Activated CD4-positive, alpha-beta T cell treated with anti-CD3 and anti-CD28 coated beads, Interleukin-2, amount 50 U/mL, for 24 hours (primary cell): Measurements from ENCODE around the gene HACD2.
"Not testable (repeated sequence)": the region's sequence is repeated elsewhere in the genome, so short reads cannot be mapped to it uniquely, and the experiment has no call there.

ENCODE experiments used
- DNase-seq, 2 donors: peaks; one replicate each; pipeline ENCODE4 v3.0.0-alpha.2; 2020; ENCODE audit warnings: low read depth in 1 of 2, low spot score in 1 of 2

HACD2 gene

GRCh38 chr3:123611674-123612073 lies 26.8 kb upstream of the HACD2 start:
- DNase-seq, result not testable (repeated sequence)

GRCh38 chr3:123611082-123611481 lies 26.2 kb upstream of the HACD2 start:
- no peak for DNase-seq

GRCh38 chr3:123610331-123610730 lies 25.5 kb upstream of the HACD2 start:
- DNase-seq, result no peak

GRCh38 chr3:123609063-123609462 lies 24.2 kb upstream of the HACD2 start:
- no peak for DNase-seq

- DNase-seq, result no peak
Observed at GRCh38 chr3:123608263-123608937, 23.5 kb upstream of the HACD2 start.

- no peak for DNase-seq
Observed at GRCh38 chr3:123606527-123606926, 21.7 kb upstream of the HACD2 start.

GRCh38 chr3:123605789-123606234 lies 21.0 kb upstream of the HACD2 start:
- no peak for DNase-seq

GRCh38 chr3:123603153-123603552 lies 18.3 kb upstream of the HACD2 start:
- DNase-seq, result not testable (repeated sequence)

GRCh38 chr3:123602325-123602724 lies 17.5 kb upstream of the HACD2 start:
- no peak for DNase-seq

- not testable (repeated sequence) for DNase-seq
Observed at GRCh38 chr3:123600863-123601262, 16.0 kb upstream of the HACD2 start.

- no peak for DNase-seq
Observed at GRCh38 chr3:123597561-123597960, 12.7 kb upstream of the HACD2 start.

- no peak for DNase-seq
Observed at GRCh38 chr3:123595396-123596180, 10.7 kb upstream of the HACD2 start.

GRCh38 chr3:123593381-123593780 lies 8.5 kb upstream of the HACD2 start:
- DNase-seq, result no peak

- no peak for DNase-seq
Observed at GRCh38 chr3:123590685-123591450, 6.0 kb upstream of the HACD2 start.

- no peak for DNase-seq
Observed at GRCh38 chr3:123587401-123587800, 2.5 kb upstream of the HACD2 start.

GRCh38 chr3:123586968-123587367 lies 2.1 kb upstream of the HACD2 start:
- no peak for DNase-seq

GRCh38 chr3:123586131-123586530 lies 1.3 kb upstream of the HACD2 start:
- DNase-seq, result peak; percentile 16 to 25

GRCh38 chr3:123584284-123584987 lies 417 bp downstream of the HACD2 start:
- DNase-seq, result peak in 1 of 2 donors; percentile 4

- no peak for DNase-seq
Observed at GRCh38 chr3:123583561-123583960, 1.3 kb downstream of the HACD2 start.

- DNase-seq, result no peak
Observed at GRCh38 chr3:123582315-123582714, 2.5 kb downstream of the HACD2 start.

- no peak for DNase-seq
Observed at GRCh38 chr3:123576122-123576521, 8.7 kb downstream of the HACD2 start.
